CD4-positive, alpha-beta T cell treated with Interleukin-6 for 4 hours (primary cell): ENCODE measurements around the gene HOXB3.

ENCODE experiments used
- DNase-seq: peaks from one replicate; pipeline ENCODE4 v3.0.0-alpha.2; 2020; ENCODE audit warnings: mixed read lengths

Gene HOXB3

GRCh38 chr17:48596735-48597527, 6.9 kb upstream of the HOXB3 start:
- no peak for DNase-seq

GRCh38 chr17:48596000-48596734, 6.1 kb upstream of the HOXB3 start:
- DNase-seq: peak; percentile 48

GRCh38 chr17:48595278-48595999, 5.4 kb upstream of the HOXB3 start:
- DNase-seq: no peak

DNA sequence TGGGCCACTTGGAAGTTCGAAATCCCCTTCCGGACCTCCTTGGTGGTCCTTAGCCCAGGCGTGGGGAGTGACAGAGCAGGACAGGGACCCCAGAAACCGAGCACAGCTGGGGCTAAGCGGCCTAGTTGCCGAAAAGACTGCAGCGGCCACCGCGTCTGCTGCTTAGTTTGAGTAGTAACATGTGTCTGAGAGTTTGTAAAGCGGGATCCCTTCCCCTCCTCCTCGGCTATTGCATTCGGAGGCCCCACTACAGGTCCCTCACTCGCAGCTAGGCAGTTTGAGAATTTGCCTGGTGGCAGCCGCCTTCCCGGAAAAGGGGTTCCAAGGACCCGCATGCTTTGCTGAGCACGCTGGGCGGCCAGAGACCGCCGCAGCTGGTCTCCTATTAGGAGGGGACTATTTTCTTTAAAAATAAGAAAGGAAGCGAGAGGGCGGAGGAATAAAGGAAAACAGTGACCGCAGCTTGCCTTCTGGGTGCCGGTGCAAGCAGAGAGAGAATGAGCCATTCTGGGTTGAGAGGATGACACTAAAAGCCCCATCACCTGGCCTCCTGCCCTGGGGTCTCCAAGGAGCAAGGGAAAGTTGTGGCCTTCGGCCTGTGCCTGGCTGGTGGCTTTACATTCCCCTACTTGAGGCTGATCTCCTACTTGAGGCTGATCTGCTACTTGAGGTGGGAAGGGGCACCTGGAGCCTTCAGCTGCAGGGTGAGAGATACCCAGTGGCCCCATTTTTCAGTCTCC, 4.7 kb upstream of the HOXB3 start:
- DNase-seq: no peak

DNA sequence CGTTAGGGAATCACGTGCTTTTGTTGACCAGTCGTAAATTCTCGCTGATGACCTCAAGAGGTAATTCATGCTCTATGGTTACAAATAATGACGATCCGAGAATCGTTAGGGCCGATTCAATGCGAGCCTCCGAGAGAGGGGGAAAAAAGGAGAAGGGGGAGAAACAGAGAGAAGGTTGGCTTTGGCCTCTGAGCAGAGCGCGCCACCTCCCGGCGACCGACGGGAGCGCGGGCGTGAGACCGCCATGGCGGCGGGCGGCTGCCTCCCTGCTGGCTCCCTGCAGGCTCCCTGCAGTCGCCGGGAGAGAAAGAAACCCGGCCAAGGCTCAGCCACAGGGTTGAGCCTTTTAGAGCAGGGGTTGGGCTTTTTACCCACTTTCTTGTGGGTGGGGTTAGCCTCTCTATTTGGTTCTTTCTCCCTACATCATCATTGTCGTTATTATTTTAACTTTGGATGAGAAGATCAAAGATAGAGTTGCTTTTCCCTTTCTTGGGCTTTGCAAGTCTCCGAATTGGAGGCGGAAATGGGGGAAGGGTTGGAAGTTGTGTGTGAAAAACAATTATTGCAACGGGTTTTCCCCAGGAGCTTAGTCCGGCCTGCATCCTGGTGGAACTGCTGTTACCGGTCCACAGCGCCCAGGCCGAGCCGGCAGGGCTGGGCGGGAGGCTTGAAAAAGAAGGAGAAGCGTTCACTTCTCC, 3.9 kb upstream of the HOXB3 start:
- peak; percentile 86 for DNase-seq

DNA sequence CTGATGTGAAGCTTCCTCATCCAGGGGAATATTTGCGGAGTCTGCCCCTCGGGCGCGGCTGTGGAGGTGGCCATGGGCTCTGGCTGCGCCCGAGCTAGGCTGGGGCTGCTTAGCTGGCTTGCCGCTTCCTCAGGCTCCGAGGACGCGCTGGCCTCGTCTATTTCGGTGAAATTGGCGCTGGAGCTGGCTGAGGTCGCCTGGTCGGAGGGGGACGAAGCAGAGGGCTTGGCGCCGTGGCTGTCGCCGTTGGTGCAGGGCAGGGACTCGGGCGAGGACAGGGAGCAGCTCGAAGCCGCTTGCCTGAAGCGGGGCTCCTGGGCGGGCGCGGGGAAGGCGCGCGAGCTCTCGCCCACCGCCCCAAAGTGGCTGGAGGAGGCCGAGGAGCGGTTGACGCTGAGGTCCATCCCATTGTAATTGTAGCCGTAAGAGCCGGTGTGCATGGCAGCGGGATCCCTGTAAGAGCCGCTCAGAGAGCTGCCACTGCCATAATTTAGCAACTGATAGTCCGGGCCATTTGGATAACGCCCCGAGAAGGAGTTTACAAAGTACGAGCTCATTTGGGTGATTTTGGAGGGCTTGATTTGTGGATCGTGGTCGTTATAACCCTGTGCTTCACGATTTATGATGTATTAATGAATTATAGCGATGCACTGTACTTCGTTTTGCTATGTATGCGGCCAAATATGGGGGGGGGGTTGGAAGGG, 3.2 kb upstream of the HOXB3 start, which contains the start of gene HOXB5:
Gene HOXB5 (minus strand): TSS at position 654 of the 704 bp plus-strand sequence. CDS start 97 bp downstream, at position 557.
- DNase-seq: peak; percentile 46

DNA sequence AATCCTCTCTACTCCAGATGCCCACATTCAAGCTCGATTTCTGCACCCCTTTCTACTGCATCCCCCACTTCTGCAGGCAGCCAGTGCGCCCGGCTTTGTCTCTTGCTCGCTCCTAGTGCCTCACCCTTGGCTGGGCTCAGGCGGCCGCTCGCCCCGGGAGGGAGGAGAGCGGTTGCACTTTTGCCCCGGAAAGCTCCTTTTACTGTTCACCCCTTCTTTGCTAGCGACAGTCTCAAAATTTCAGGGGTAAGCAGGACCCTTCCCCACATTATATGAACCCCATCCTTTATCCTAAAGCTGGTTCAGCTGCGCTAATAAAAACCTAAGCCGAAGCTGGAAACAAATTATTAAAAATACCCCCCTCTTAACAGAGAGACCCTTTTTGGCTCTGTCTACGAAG, 2.5 kb upstream of the HOXB3 start:
- peak; percentile 35 for DNase-seq

GRCh38 chr17:48592057-48592514, 2.0 kb upstream of the HOXB3 start:
- no peak for DNase-seq

GRCh38 chr17:48591255-48592056, 1.4 kb upstream of the HOXB3 start:
- DNase-seq: no peak

DNA sequence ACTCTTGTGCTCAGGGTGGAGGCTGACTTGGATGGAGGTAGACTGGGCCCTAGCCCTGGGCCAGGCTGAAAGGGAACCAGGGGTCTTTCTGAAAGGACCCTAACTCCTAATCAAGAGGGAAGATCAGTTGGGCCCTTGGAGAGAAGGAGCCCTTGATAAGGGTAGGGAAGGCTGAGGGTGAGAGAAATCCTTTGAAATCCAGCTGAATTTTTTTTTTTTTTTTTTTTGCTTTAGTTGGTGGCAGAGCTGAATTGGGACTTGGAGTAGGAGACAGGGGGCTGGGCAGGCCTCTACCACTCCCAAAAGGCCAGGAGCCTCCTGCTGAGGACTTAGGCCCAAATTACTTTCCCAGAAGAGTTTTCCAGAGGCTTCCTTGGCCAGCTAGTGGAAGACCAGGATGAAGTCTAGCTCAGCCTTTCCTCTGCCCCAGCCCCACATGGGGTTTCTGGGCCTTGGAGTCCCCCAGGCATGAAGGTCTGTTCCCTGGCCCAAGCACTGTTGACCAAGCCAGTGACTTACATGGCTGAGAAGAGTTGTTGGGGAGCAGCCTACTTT, 643 bp upstream of the HOXB3 start:
- no peak for DNase-seq

GRCh38 chr17:48589060-48589830, 796 bp downstream of the HOXB3 start:
- no peak for DNase-seq

- DNase-seq: no peak
Observed at GRCh38 chr17:48588528-48588927, 1.5 kb downstream of the HOXB3 start.

DNA sequence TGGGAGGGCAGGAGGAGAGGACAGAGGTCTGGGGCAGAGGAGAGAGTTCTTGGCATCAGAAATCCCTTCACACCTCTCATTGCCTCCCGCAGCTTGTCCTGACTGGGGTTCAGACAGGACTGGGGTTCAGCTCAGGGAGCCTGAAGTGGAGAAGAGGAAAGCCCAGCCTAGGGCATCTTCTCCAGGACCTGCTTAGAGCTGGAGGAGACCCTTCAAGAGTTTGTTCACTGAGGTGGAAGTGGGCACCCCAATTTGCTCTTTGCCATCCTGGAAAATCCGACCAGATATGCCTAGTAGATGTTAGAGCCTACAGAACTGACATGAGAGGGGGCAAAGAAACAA, 2.0 kb downstream of the HOXB3 start:
- DNase-seq: no peak

DNA sequence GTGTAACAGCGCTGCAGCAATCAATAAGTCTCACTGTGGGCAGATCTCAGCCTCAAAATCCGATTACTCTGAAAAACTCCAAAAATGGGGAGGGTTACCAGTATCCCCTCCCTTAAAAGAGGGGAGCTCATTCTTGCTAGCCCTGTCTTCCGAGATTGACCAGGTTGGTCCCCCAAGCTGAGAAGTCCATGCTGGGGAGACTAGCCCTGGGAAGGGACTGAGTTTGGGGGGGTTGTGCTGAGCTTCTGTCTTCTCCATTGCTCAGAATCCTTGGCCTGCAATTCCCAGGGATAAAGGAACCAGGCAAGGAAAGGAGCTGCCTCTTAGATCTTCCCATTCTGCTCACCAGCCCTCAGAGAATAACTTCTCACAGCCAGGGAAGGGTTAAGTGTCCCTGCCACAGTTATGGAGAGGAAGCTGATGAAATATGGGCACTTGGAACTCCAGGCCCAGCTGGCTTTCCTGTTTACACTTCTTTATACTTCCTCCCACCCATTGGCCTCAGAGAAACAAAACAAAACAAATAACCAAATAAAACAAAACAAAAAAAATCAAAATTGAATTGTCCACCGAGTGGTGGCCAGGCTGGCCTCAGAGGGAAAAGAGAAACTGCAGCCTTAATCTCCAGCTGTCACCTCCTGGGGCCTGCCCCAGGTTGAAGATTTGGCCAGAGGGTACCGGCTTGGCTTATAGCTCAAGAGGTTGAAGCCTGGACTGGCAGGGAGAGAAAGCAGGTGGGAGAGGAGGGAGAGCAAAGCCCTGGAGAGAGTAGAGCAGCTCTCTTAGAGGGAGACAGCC, 2.6 kb downstream of the HOXB3 start:
- no peak for DNase-seq

DNA sequence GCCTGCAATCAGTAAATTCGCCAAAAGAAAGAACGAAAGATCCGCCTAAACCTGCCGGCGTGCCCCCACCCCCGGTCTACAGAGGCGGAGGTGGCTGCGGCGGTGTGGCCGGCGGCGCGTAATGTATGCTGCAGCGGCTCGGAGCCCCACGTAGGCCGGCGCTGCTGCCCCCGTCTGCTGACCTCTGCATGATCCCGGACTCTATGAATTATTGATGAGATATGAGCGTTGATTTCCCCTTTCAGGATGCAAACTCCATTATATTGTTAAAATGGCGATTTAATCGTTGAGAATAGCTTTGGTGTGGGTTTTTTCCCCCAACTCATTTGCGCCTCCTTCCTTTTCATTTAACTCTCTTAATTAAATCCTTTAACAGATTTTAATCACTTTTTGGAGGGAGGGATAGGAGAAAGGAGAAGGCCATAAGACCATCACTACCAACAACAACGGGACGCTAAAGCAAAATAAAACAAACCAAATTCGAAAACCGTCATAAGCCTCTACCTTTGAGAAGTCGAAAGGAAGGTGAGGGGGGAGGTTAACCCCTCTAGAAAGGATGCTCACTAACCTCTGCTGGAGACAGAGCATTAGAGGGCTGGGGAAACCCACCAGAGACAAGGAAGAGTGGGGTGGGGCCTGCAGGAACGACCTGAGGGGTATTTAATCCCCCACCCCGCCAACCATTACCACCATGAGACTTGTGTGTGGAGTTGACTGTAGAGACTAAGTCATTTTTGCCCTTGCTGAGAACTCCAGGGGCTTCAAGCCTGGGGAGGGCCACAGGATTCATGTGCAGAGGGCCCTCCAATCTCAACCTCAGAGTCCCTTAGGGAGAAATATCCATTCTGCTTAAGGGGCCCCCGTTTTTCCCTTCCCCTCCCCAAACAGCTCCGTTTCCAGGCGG, 3.4 kb downstream of the HOXB3 start:
- DNase-seq: peak; percentile 46

- DNase-seq: no peak
Observed at GRCh38 chr17:48584223-48584741, 5.8 kb downstream of the HOXB3 start.

DNA sequence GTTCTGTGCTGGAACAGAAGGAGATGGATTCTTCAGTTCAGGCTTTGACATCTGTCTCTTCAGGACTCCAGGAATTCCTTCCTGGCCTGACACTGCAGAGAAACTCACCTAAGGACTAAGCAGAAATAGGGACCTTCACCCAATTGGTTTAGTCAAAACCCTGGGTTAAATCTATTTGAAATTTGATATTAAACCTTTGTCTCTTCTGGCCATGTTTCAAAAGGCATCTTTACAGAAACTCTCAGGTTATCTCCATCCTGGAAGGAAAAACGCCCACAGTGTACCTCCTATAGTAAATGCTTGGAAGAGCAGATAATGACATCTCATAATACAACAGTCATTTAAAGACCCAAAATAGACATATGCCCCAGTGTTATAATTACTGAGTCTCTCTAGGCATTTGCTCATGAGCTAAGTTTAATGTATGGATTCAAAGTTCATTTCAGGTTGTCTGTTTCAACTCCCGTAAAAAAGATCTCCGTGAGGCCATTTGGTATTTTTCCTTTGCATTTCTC, 6.3 kb downstream of the HOXB3 start:
- DNase-seq: no peak
